K562 (cell line): ENCODE data around the gene TUBB2A.

Source experiments
- CSDE1 ChIP-seq, 2 experiments: fragments of 450-650 bp; IDR thresholded peaks; 2 replicates each; pipeline ENCODE4 v1.6.1; 2016; ENCODE audit warnings: mild to moderate bottlenecking in 1 of 2
- CTCF ChIP-seq, 3 experiments: IDR thresholded peaks in 2 of 3; conservative IDR thresholded peaks in 1 of 3; 2 replicates each; pipeline ENCODE4 v1.5.1; 2011 to 2012; ENCODE audit warnings: low read length in 3 of 3, mild to moderate bottlenecking in 3 of 3, control low read depth in 2 of 3, improper control_type of control experiment in 1 of 3, inconsistent platforms in 1 of 3, low read depth in 1 of 3, mixed read lengths in 1 of 3, moderate library complexity in 1 of 3; ENCODE audit not compliant: insufficient read depth in 2 of 3
- HNRNPLL ChIP-seq: fragments of 200-400 bp; formaldehyde crosslinking; IDR thresholded peaks from 2 replicates; pipeline ENCODE4 v1.6.1; 2017; ENCODE audit warnings: low read length, low read depth, mild to moderate bottlenecking; ENCODE audit not compliant: poor library complexity, severe bottlenecking
- MAFF ChIP-seq: IDR thresholded peaks from 2 replicates; pipeline ENCODE4 v1.6.1; 2012; ENCODE audit warnings: low read length, improper control_type of control experiment
- MYC ChIP-seq, 2 experiments: fragments of 250-450 bp in 1 of 2; sonication (Bioruptor Pico) in 1 of 2; IDR thresholded peaks; 2 replicates each; pipeline versions ENCODE4 v1.5.1 to v1.6.1; 2012 to 2021; ENCODE audit warnings: low read depth in 2 of 2, borderline replicate concordance in 1 of 2, improper control_type of control experiment in 1 of 2, low read length in 1 of 2, mild to moderate bottlenecking in 1 of 2, moderate library complexity in 1 of 2
- POLR2A ChIP-seq: fragments of 450-650 bp; conservative IDR thresholded peaks from 2 replicates; pipeline ENCODE4 v1.6.1; 2016
- SMARCA5 ChIP-seq: fragments of 450-650 bp; IDR thresholded peaks from 2 replicates; pipeline ENCODE4 v1.6.1; 2016
- SMC3 ChIP-seq: conservative IDR thresholded peaks from 2 replicates; pipeline ENCODE4 v1.6.1; 2011; ENCODE audit warnings: low read depth, low read length, improper control_type of control experiment; ENCODE audit not compliant: insufficient read depth
- SP2 ChIP-seq: IDR thresholded peaks from 2 replicates; pipeline ENCODE4 v1.6.1; 2011; ENCODE audit warnings: mild to moderate bottlenecking, low read depth, low read length, moderate library complexity; ENCODE audit not compliant: poor library complexity, severe bottlenecking; ENCODE audit errors: extremely low read depth
- SRF ChIP-seq, 2 experiments: fragments of 250-450, 450-650 bp in 1 of 2; sonication (Bioruptor Pico) in 1 of 2; sonication (generic) in 1 of 2; formaldehyde crosslinking; IDR thresholded peaks; 2 replicates each; pipeline versions ENCODE4 v1.5.0 to v1.5.1; 2020 to 2022; ENCODE audit warnings: mild to moderate bottlenecking in 1 of 2, missing genetic modification reagents in 1 of 2
- TCF3 ChIP-seq: sonication (generic); formaldehyde crosslinking; IDR thresholded peaks from 2 replicates; pipeline ENCODE4 v1.4.0; 2020; ENCODE audit warnings: mild to moderate bottlenecking, missing genetic modification reagents
- TF ChIP-seq, protein P1 (sequence below), 3 experiments: fragments of 200-800 bp in 1 of 3; sonication (Bioruptor generic) in 1 of 3; sonication (generic) in 1 of 3; formaldehyde crosslinking in 1 of 3; IDR thresholded peaks; 2 replicates each; pipeline versions ENCODE4 v1.6.1 to v1.8.0; 2016 to 2022; ENCODE audit warnings: mild to moderate bottlenecking in 2 of 3, missing compliant biosample characterization in 2 of 3, missing genetic modification characterization in 2 of 3, missing genetic modification reagents in 1 of 3

- TF ChIP-seq CTCF (IDR thresholded peaks at IDR 0.05 in 2 of 3, conservative IDR thresholded peaks at IDR 0.05 in 1 of 3; ENCODE audit: insufficient read depth in 2 of 3, low read depth in 1 of 3, low read length in 3 of 3) (no peak), SRF (CRISPR knock-in tag; IDR thresholded peaks at IDR 0.05) (no peak), POLR2A (no peak), SMC3 (no peak), MYC (IDR thresholded peaks at IDR 0.05; ENCODE audit: low read depth, low read length) (no peak), MYC (CRISPR knock-in tag; IDR thresholded peaks at IDR 0.05; ENCODE audit: borderline replicate concordance, low read depth) (no peak), TCF3 (no peak), SMARCA5 (no peak), HNRNPLL (no peak), CSDE1 (IDR thresholded peaks at IDR 0.05) (no peak), MAFF (no peak), SP2 (no peak)
- TF ChIP-seq, protein P1, sequence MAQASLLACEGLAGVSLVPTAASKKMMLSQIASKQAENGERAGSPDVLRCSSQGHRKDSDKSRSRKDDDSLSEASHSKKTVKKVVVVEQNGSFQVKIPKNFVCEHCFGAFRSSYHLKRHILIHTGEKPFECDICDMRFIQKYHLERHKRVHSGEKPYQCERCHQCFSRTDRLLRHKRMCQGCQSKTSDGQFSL (CRISPR knock-in tag; IDR thresholded peaks at IDR 0.05) = no peak
- TF ChIP-seq, protein P1 (tag; IDR thresholded peaks at IDR 0.05) = no peak
Measured at GRCh38 chr6:3190056-3190455, 32.7 kb upstream of the TUBB2A start.
